IPS DF 19.7 (cell line): ENCODE results near the gene GSK3A.

Source experiments
- DNase-seq: peaks from one replicate; pipeline ENCODE4 v3.0.0-alpha.2; 2013; ENCODE audit warnings: low read depth, low spot score

GSK3A gene

GRCh38 chr19:42281146-42281826 lies 38.9 kb upstream of the GSK3A start:
- DNase-seq: no peak

- DNase-seq: no peak
Measured at GRCh38 chr19:42280815-42281145, 38.4 kb upstream of the GSK3A start.

- no peak for DNase-seq
Measured at GRCh38 chr19:42279902-42280814, 37.8 kb upstream of the GSK3A start.

- DNase-seq: no peak
Measured at GRCh38 chr19:42279155-42279901, 36.9 kb upstream of the GSK3A start.

GRCh38 chr19:42278452-42279154 lies 36.2 kb upstream of the GSK3A start:
- no peak for DNase-seq

- DNase-seq: no peak
Measured at GRCh38 chr19:42277821-42278451, 35.5 kb upstream of the GSK3A start.

- DNase-seq: no peak
Measured at GRCh38 chr19:42276821-42277220, 34.4 kb upstream of the GSK3A start.

GRCh38 chr19:42276284-42276683 lies 33.9 kb upstream of the GSK3A start:
- DNase-seq: no peak

- DNase-seq: no peak
Measured at GRCh38 chr19:42275517-42275916, 33.1 kb upstream of the GSK3A start.

- DNase-seq: no peak
Measured at GRCh38 chr19:42275103-42275502, 32.7 kb upstream of the GSK3A start.

GRCh38 chr19:42274065-42274682 lies 31.8 kb upstream of the GSK3A start:
- no peak for DNase-seq

- DNase-seq: no peak
Measured at GRCh38 chr19:42273407-42274064, 31.1 kb upstream of the GSK3A start.

- no peak for DNase-seq
Measured at GRCh38 chr19:42272989-42273406, 30.6 kb upstream of the GSK3A start.

- no peak for DNase-seq
Measured at GRCh38 chr19:42272535-42272897, 30.1 kb upstream of the GSK3A start.

- no peak for DNase-seq
Measured at GRCh38 chr19:42271861-42272534, 29.6 kb upstream of the GSK3A start.

- no peak for DNase-seq
Measured at GRCh38 chr19:42271045-42271419, 28.6 kb upstream of the GSK3A start.

- no peak for DNase-seq
Measured at GRCh38 chr19:42270346-42271044, 28.1 kb upstream of the GSK3A start.

- DNase-seq: no peak
Measured at GRCh38 chr19:42269478-42270345, 27.3 kb upstream of the GSK3A start.
